HG03064 (cell line): Measurements from ENCODE around the gene TBC1D19.

ENCODE experiments used
- ATAC-seq: cut with Tn5 transposase; IDR thresholded peaks from one replicate; pipeline ENCODE4 v1.9.1; 2021; ENCODE audit warnings: low read depth; ENCODE audit not compliant: unreplicated experiment

The TBC1D19 gene

GRCh38 chr4:26727844-26728243 lies 144.0 kb downstream of the TBC1D19 start:
- ATAC-seq = no peak

GRCh38 chr4:26729027-26729426 lies 145.1 kb downstream of the TBC1D19 start:
- no peak for ATAC-seq

- no peak for ATAC-seq
These were observed 145.7 kb downstream of the TBC1D19 start for GRCh38 chr4:26729547-26729946.

- ATAC-seq = peak; percentile 73
These were observed 147.6 kb downstream of the TBC1D19 start for GRCh38 chr4:26731351-26732035.

GRCh38 chr4:26732356-26732755 lies 148.5 kb downstream of the TBC1D19 start:
- no peak for ATAC-seq

GRCh38 chr4:26736621-26737020 lies 152.7 kb downstream of the TBC1D19 start:
- ATAC-seq = no peak

- no peak for ATAC-seq
These were observed 153.5 kb downstream of the TBC1D19 start for GRCh38 chr4:26737385-26737784.

- ATAC-seq = no peak
These were observed 157.6 kb downstream of the TBC1D19 start for GRCh38 chr4:26741491-26741871.

- peak; percentile 99 for ATAC-seq
These were observed 162.9 kb downstream of the TBC1D19 start for GRCh38 chr4:26746802-26747213.

- ATAC-seq = no peak
These were observed 164.9 kb downstream of the TBC1D19 start for GRCh38 chr4:26748811-26749210.

GRCh38 chr4:26749867-26750266 lies 166.0 kb downstream of the TBC1D19 start:
- ATAC-seq = no peak

- no peak for ATAC-seq
These were observed 167.1 kb downstream of the TBC1D19 start for GRCh38 chr4:26751004-26751403.

GRCh38 chr4:26751838-26752237 lies 168.0 kb downstream of the TBC1D19 start:
- peak; percentile 85 for ATAC-seq

- ATAC-seq = no peak
These were observed 169.3 kb downstream of the TBC1D19 start for GRCh38 chr4:26753187-26753586.

- ATAC-seq = no peak
These were observed 169.7 kb downstream of the TBC1D19 start for GRCh38 chr4:26753617-26754016.

- no peak for ATAC-seq
These were observed 173.9 kb downstream of the TBC1D19 start for GRCh38 chr4:26757751-26758150.

GRCh38 chr4:26758899-26759298 lies 175.0 kb downstream of the TBC1D19 start:
- ATAC-seq = no peak

GRCh38 chr4:26762650-26763049 lies 178.8 kb downstream of the TBC1D19 start:
- ATAC-seq = no peak

GRCh38 chr4:26763063-26763462 lies 179.2 kb downstream of the TBC1D19 start:
- ATAC-seq = no peak

GRCh38 chr4:26763648-26764047 lies 179.8 kb downstream of the TBC1D19 start:
- no peak for ATAC-seq

GRCh38 chr4:26764231-26764630 lies 180.3 kb downstream of the TBC1D19 start:
- no peak for ATAC-seq

GRCh38 chr4:26765515-26765914 lies 181.6 kb downstream of the TBC1D19 start:
- ATAC-seq = no peak

GRCh38 chr4:26766141-26766540 lies 182.3 kb downstream of the TBC1D19 start:
- no peak for ATAC-seq
